HepG2 (cell line): Measurements from ENCODE around the gene ABCA2. TPM values are rescaled to one million over a fixed set of nuclear protein-coding genes. Genes with fewer than 3 reads are reported as not detected.

ENCODE experiments used
- KLF11 ChIP-seq: IDR thresholded peaks from 2 replicates; pipeline ENCODE4 v1.6.1; 2016; ENCODE audit warnings: missing compliant biosample characterization
- MAZ ChIP-seq, 2 experiments: sonication (generic) in 1 of 2; formaldehyde crosslinking in 1 of 2; IDR thresholded peaks; 2 replicates each; pipeline versions ENCODE4 v1.5.0 to v1.6.1; 2012 to 2020; ENCODE audit warnings: low read depth in 2 of 2, mild to moderate bottlenecking in 2 of 2, borderline replicate concordance in 1 of 2, improper control_type of control experiment in 1 of 2, low read length in 1 of 2, missing genetic modification reagents in 1 of 2, moderate library complexity in 1 of 2
- MED1 ChIP-seq: sonication (generic); formaldehyde crosslinking; IDR thresholded peaks from 2 replicates; pipeline ENCODE4 v1.4.0; 2020; ENCODE audit warnings: missing genetic modification reagents
- MEIS2 ChIP-seq: sonication (generic); formaldehyde crosslinking; IDR thresholded peaks from 2 replicates; pipeline ENCODE4 v1.9.0; 2021; ENCODE audit warnings: mild to moderate bottlenecking, missing genetic modification reagents
- NBN ChIP-seq: fragments of 450-650 bp; conservative IDR thresholded peaks from 2 replicates; pipeline ENCODE4 v1.6.1; 2017
- PCBP1 ChIP-seq: fragments of 200-400 bp; formaldehyde crosslinking; IDR thresholded peaks from 2 replicates; pipeline ENCODE4 v1.6.1; 2017; ENCODE audit warnings: mild to moderate bottlenecking, low read depth, low read length, borderline replicate concordance
- POLR2AphosphoS5 ChIP-seq: IDR thresholded peaks from 2 replicates; pipeline ENCODE4 v1.6.1; 2012; ENCODE audit warnings: low read depth, low read length
- STAG1 ChIP-seq: sonication (generic); formaldehyde crosslinking; IDR thresholded peaks from 2 replicates; pipeline ENCODE4 v1.4.0; 2020; ENCODE audit warnings: missing genetic modification reagents
- TOE1 ChIP-seq: sonication (generic); formaldehyde crosslinking; IDR thresholded peaks from 2 replicates; pipeline ENCODE4 v1.4.0; 2020; ENCODE audit warnings: mild to moderate bottlenecking, missing genetic modification reagents
- ZFP82 ChIP-seq: sonication (generic); formaldehyde crosslinking; IDR thresholded peaks from 2 replicates; pipeline ENCODE4 v1.5.1; 2020; ENCODE audit warnings: mild to moderate bottlenecking, missing genetic modification reagents, borderline replicate concordance
- ZNF280B ChIP-seq: sonication (generic); formaldehyde crosslinking; IDR thresholded peaks from 2 replicates; pipeline ENCODE4 v1.5.0; 2020; ENCODE audit warnings: missing genetic modification reagents, mild to moderate bottlenecking, borderline replicate concordance
- ZNF546 ChIP-seq: sonication (generic); formaldehyde crosslinking; conservative IDR thresholded peaks from 2 replicates; pipeline ENCODE4 v1.8.1; 2023; ENCODE audit warnings: mild to moderate bottlenecking, missing genetic modification reagents
- ZNF780A ChIP-seq: sonication (generic); formaldehyde crosslinking; IDR thresholded peaks from 2 replicates; pipeline ENCODE4 v1.8.0; 2022; ENCODE audit warnings: mild to moderate bottlenecking, missing genetic modification reagents, moderate library complexity
- ZNF792 ChIP-seq: IDR thresholded peaks from 2 replicates; pipeline ENCODE4 v1.6.1; 2016
- polyA plus RNA-seq, 8 experiments: library from polyadenylated mRNA; depleted of rRNA in 3 of 8; stranded (reverse) in 7 of 8; unstranded in 1 of 8; fragments of >200 nt; fragmentation: Illumina TruSeq in 4 of 8; extraction: Trizol in 4 of 8; gene quantifications; 2 replicates each; pipeline versions ENCODE4 v1.2.1 to v1.2.3, GENCODE V29; 2011 to 2016; ENCODE audit warnings: low read depth in 4 of 8, missing spikeins in 1 of 8, mixed read lengths in 1 of 8; ENCODE audit not compliant: insufficient read depth in 1 of 8
- total RNA-seq, 5 experiments: library from RNA; depleted of rRNA; stranded (reverse); fragments of >200 nt; fragmentation: Illumina TruSeq; extraction: Trizol; gene quantifications; 2 replicates each; pipeline ENCODE4 v1.2.3, GENCODE V29; 2016; ENCODE audit warnings: low read depth in 1 of 5
- TF ChIP-seq, protein P1 (sequence below), 2 experiments: sonication (generic) in 1 of 2; formaldehyde crosslinking in 1 of 2; IDR thresholded peaks; 2 replicates each; pipeline versions ENCODE4 v1.5.1 to v1.6.1; 2011 to 2020; ENCODE audit warnings: borderline replicate concordance in 1 of 2, low read depth in 1 of 2, low read length in 1 of 2, mild to moderate bottlenecking in 1 of 2, missing genetic modification reagents in 1 of 2, moderate library complexity in 1 of 2
- TF ChIP-seq, protein P2 (sequence below): sonication (generic); formaldehyde crosslinking; IDR thresholded peaks from one replicate; pipeline ENCODE4 v1.5.1; 2020; ENCODE audit warnings: mild to moderate bottlenecking, missing genetic modification reagents; ENCODE audit errors: not compliant biosample characterization

The ABCA2 gene
- total and polyA plus RNA-seq, 2 of the 13 experiments (the other 11 are each of a cell fraction or from before 2014, with no cell fraction given), result 2.9 to 19.2 TPM

DNA sequence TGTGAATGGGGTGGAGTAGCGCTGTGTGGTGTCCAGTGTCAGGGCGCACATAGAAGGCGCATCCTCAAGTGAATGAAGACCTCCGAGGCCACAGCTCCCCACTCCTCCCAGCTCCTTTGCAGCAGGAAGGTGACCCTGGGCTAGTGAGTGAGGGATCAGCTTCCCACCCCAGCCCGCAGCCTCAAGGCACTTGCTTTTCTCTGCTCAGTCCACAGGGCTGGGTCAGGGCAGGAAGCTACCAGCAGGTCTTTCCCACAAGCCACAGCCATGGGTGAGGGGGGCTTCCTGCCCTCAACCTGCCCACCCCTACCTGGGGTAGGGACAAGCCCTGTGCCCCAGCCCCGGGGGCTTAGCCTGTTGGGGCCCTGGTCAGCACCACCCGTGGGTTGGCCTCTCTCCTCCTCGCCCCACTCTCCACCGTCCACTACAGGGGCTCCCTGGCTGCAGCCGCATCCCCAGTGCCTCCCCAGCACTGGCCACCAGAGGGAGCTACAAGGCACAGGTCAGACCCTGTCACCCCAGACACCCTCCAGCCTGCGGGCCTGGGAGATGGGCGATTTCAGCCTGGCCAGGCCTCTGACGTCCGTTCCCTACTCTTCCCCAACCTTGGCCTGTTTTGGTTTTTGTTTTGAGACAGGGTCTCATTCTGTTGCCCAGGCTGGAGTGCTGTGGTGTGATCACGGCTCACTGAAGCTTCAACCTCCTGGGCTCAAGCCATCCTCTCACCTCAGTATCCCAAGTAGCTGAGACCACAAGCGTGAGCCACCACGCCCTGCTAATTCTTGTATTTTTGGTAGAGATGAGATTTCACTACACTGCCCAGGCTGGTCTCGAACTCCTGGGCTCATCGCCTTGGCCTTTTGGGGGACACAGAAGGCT lies 1.3 kb upstream of the ABCA2 start (continued):
- TF ChIP-seq MEIS2 (CRISPR knock-in tag) (0 out of 2 replicates have a peak, but pooled peaks have one; percentile 18), POLR2AphosphoS5 (no peak), MED1 (CRISPR knock-in tag) (0 out of 2 replicates have a peak, but pooled peaks have one; percentile 13), MAZ (IDR thresholded peaks at IDR 0.05; ENCODE audit: borderline replicate concordance, low read depth, low read length) (no peak), MAZ (CRISPR knock-in tag; IDR thresholded peaks at IDR 0.05; ENCODE audit: low read depth) (0 out of 2 replicates have a peak, but pooled peaks have one; percentile 4), ZNF546 (CRISPR knock-in tag) (no peak), ZNF280B (CRISPR knock-in tag) (peak; percentile 36; the same call in 1 of the 2 replicates), NBN (no peak), TOE1 (no peak), KLF11 (CRISPR knock-in tag) (no peak), ZNF780A (CRISPR knock-in tag) (no peak), ZFP82 (CRISPR knock-in tag) (0 out of 2 replicates have a peak, but pooled peaks have one; percentile 53), STAG1 (CRISPR knock-in tag) (peak; percentile 51), PCBP1 (0 out of 2 replicates have a peak, but pooled peaks have one; percentile 38), ZNF792 (CRISPR knock-in tag) (peak; percentile 43; the same call in 1 of the 2 replicates)
- TF ChIP-seq, protein P1, sequence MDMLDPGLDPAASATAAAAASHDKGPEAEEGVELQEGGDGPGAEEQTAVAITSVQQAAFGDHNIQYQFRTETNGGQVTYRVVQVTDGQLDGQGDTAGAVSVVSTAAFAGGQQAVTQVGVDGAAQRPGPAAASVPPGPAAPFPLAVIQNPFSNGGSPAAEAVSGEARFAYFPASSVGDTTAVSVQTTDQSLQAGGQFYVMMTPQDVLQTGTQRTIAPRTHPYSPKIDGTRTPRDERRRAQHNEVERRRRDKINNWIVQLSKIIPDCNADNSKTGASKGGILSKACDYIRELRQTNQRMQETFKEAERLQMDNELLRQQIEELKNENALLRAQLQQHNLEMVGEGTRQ (IDR thresholded peaks at IDR 0.05; ENCODE audit: low read depth, low read length), result no peak
- TF ChIP-seq, protein P1 (CRISPR knock-in tag; IDR thresholded peaks at IDR 0.05; ENCODE audit: borderline replicate concordance), result no peak
- TF ChIP-seq, protein P2, sequence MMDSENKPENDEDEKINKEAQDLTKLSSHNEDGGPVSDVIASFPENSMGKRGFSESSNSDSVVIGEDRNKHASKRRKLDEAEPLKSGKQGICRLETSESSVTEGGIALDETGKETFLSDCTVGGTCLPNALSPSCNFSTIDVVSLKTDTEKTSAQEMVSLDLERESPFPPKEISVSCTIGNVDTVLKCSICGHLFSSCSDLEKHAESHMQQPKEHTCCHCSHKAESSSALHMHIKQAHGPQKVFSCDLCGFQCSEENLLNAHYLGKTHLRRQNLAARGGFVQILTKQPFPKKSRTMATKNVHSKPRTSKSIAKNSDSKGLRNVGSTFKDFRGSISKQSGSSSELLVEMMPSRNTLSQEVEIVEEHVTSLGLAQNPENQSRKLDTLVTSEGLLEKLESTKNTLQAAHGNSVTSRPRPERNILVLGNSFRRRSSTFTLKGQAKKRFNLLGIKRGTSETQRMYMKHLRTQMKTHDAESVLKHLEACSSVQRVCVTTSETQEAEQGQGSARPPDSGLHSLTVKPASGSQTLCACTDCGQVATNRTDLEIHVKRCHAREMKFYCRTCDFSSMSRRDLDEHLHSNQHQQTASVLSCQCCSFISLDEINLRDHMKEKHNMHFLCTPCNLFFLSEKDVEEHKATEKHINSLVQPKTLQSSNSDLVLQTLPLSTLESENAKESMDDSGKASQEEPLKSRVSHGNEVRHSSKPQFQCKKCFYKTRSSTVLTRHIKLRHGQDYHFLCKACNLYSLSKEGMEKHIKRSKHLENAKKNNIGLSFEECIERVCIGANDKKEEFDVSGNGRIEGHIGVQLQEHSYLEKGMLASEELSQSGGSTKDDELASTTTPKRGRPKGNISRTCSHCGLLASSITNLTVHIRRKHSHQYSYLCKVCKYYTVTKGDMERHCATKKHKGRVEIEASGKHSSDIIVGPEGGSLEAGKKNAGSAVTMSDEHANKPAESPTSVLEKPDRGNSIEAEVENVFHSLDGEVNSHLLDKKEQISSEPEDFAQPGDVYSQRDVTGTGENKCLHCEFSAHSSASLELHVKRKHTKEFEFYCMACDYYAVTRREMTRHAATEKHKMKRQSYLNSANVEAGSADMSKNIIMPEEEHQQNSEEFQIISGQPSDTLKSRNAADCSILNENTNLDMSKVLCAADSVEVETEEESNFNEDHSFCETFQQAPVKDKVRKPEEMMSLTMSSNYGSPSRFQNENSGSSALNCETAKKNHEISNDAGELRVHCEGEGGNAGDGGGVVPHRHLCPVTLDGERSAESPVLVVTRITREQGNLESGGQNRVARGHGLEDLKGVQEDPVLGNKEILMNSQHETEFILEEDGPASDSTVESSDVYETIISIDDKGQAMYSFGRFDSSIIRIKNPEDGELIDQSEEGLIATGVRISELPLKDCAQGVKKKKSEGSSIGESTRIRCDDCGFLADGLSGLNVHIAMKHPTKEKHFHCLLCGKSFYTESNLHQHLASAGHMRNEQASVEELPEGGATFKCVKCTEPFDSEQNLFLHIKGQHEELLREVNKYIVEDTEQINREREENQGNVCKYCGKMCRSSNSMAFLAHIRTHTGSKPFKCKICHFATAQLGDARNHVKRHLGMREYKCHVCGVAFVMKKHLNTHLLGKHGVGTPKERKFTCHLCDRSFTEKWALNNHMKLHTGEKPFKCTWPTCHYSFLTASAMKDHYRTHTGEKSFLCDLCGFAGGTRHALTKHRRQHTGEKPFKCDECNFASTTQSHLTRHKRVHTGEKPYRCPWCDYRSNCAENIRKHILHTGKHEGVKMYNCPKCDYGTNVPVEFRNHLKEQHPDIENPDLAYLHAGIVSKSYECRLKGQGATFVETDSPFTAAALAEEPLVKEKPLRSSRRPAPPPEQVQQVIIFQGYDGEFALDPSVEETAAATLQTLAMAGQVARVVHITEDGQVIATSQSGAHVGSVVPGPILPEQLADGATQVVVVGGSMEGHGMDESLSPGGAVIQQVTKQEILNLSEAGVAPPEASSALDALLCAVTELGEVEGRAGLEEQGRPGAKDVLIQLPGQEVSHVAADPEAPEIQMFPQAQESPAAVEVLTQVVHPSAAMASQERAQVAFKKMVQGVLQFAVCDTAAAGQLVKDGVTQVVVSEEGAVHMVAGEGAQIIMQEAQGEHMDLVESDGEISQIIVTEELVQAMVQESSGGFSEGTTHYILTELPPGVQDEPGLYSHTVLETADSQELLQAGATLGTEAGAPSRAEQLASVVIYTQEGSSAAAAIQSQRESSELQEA (CRISPR knock-in tag), result no peak
